ENCODE results near the gene SUPT20H. TPM values are rescaled to one million over a fixed set of nuclear protein-coding genes. Genes with fewer than 3 reads are reported as not detected.
A peak's percentile ranks its signal among the peaks of the same experiment; 100 is the strongest.
"Not testable (repeated sequence)": the region's sequence is repeated elsewhere in the genome, so short reads cannot be mapped to it uniquely, and the experiment has no call there.

SUPT20H gene
- total RNA-seq, 1 donor from 2014 or later: 47.0 TPM

DNA sequence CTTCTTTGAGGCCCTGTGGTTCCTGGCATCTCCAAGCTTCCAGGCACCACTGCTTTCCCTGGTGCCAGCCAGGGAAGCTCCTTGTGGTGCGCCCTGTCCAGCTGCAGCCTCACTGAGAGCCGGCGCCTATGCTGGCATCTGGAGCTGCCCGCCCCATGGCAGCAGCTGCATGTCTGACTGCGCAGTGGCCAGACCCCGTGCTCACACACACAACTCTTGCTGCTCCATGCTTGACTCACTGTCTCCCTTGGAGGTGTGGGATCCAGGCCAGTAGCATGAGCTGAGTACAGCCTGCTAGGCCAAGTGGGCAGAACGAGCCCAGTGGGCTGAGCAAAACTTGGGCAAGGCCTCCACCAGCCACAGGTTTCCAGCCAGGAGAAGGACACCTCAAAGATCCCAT, 11.5 kb upstream of the SUPT20H start:
- Histone ChIP-seq H3K27ac (ENCODE audit: low read depth, low read length) (no peak overlapping the region), H3K27me3 (ENCODE audit: control insufficient read depth in 3 of 3, insufficient read depth in 3 of 3, low read length in 3 of 3) (no peaks in the 10 kb centered on the region)

DNA sequence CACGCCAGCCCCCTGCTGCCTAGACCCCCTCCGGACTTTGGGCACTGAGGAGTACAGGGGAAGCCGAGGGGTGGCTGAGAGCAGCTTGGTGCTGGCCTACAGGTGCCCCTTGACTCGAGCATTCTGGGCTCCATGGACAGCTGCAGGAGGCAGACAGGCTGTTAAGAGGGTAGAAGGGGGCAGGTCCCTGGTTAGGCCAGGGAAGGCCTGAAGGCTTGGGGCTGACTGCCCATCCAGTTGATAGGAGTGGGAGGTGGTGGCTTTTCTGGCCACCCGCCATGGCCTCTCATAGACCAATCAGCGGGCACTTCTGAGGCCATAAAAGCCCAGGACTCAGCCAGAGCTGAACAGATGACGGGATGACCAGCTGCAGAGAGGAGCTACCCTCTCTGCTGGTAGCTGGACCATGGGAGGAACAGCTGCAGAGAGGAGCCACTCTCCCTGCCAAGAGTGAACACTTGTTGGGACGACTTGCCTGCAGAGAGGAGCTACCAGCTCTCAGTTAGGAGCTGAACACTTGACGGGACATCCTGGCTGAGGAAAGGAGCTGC, 10.7 kb upstream of the SUPT20H start:
- peak overlapping the region in 1 of 3 donors; percentile 2 for H3K9ac ChIP-seq (ENCODE audit: low read depth in 1 of 3, low read length in 3 of 3)
- H3K36me3 ChIP-seq (ENCODE audit: control insufficient read depth in 3 of 3, insufficient read depth in 3 of 3, low read length in 3 of 3): no peaks in the 10 kb centered on the region
- no peak overlapping the region for H3K27ac ChIP-seq (ENCODE audit: low read depth, low read length)
- no peaks in the 10 kb centered on the region for H3K9me3 ChIP-seq (ENCODE audit: control insufficient read depth in 3 of 3, low read length in 3 of 3)
- no peaks in the 10 kb centered on the region for H3K27me3 ChIP-seq (ENCODE audit: control insufficient read depth in 3 of 3, insufficient read depth in 3 of 3, low read length in 3 of 3)
- H3K4me3 ChIP-seq (ENCODE audit: low read length in 3 of 3): no peak overlapping the region
- H3K4me1 ChIP-seq (ENCODE audit: control insufficient read depth in 3 of 3, insufficient read depth in 3 of 3, low read length in 3 of 3): no peaks in the 10 kb centered on the region

More for the DNA sequence above, 11.5 kb upstream of the SUPT20H start:
- no peak overlapping the region for H3K9ac ChIP-seq (ENCODE audit: low read depth in 1 of 3, low read length in 3 of 3)
- no peak overlapping the region for H3K4me3 ChIP-seq (ENCODE audit: low read length in 3 of 3)
- H3K4me1 ChIP-seq (ENCODE audit: control insufficient read depth in 3 of 3, insufficient read depth in 3 of 3, low read length in 3 of 3): no peaks in the 10 kb centered on the region
- H3K9me3 ChIP-seq (ENCODE audit: control insufficient read depth in 3 of 3, low read length in 3 of 3): no peaks in the 10 kb centered on the region
- no peaks in the 10 kb centered on the region for H3K36me3 ChIP-seq (ENCODE audit: control insufficient read depth in 3 of 3, insufficient read depth in 3 of 3, low read length in 3 of 3)

DNA sequence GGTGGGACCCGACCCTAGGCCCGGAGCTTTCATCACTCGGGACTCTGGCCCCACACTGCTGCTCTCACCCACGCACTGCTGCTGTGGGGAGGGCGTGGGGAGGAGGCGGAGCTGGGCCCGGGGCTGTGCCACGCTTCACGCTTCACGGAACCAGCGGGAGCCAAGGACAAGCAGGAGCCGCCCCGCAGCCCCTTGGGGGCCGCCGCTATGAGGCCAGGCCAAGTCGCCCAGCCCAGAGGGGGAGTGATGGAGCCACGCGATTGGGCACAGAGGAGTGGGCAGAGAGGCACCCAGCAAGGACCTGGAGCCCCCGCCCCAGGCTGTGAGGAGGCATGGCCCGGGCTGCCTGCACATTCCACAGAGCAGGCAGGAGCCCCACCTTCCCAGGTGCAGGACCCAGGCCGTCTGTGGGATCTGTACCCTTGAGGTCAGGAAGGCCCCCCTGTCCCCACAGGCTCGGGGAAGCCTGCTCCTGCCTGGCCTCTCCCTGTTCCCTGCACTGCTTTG, 10.2 kb upstream of the SUPT20H start:
- no peak overlapping the region for H3K9ac ChIP-seq (ENCODE audit: low read depth in 1 of 3, low read length in 3 of 3)
- no peaks in the 10 kb centered on the region for H3K4me1 ChIP-seq (ENCODE audit: control insufficient read depth in 3 of 3, insufficient read depth in 3 of 3, low read length in 3 of 3)
- no peak overlapping the region for H3K4me3 ChIP-seq (ENCODE audit: low read length in 3 of 3)
- H3K27me3 ChIP-seq (ENCODE audit: control insufficient read depth in 3 of 3, insufficient read depth in 3 of 3, low read length in 3 of 3): no peaks in the 10 kb centered on the region
- H3K36me3 ChIP-seq (ENCODE audit: control insufficient read depth in 3 of 3, insufficient read depth in 3 of 3, low read length in 3 of 3): no peaks in the 10 kb centered on the region
- no peaks in the 10 kb centered on the region for H3K9me3 ChIP-seq (ENCODE audit: control insufficient read depth in 3 of 3, low read length in 3 of 3)
- no peak overlapping the region for H3K27ac ChIP-seq (ENCODE audit: low read depth, low read length)

DNA sequence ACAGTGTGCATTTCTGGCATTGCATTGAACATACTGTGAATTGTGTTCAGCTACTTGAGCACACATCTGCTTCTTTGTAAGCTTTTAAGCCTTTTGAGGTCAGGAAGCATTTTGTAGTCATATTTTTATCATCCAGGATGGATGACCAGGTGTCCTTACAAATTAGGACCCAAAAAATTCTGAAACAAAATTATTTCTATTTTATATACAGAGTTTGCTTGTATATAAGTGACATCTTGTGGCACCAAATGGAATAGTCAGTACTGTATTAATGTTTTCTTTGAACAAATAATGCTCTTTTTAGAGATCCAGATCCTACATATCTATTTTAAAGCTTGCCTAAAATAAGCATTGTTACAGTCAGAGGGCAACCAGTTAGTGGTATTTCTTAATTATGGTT, 9.5 kb upstream of the SUPT20H start:
- no peaks in the 10 kb centered on the region for H3K9me3 ChIP-seq (ENCODE audit: control insufficient read depth in 3 of 3, low read length in 3 of 3)
- H3K36me3 ChIP-seq (ENCODE audit: control insufficient read depth in 3 of 3, insufficient read depth in 3 of 3, low read length in 3 of 3): no peaks in the 10 kb centered on the region
- H3K4me3 ChIP-seq (ENCODE audit: low read length in 3 of 3): no peak overlapping the region
- H3K4me1 ChIP-seq (ENCODE audit: control insufficient read depth in 3 of 3, insufficient read depth in 3 of 3, low read length in 3 of 3): no peaks in the 10 kb centered on the region
- H3K27ac ChIP-seq (ENCODE audit: low read depth, low read length): no peak overlapping the region
- H3K27me3 ChIP-seq (ENCODE audit: control insufficient read depth in 3 of 3, insufficient read depth in 3 of 3, low read length in 3 of 3): no peaks in the 10 kb centered on the region
- H3K9ac ChIP-seq (ENCODE audit: low read depth in 1 of 3, low read length in 3 of 3): no peak overlapping the region

DNA sequence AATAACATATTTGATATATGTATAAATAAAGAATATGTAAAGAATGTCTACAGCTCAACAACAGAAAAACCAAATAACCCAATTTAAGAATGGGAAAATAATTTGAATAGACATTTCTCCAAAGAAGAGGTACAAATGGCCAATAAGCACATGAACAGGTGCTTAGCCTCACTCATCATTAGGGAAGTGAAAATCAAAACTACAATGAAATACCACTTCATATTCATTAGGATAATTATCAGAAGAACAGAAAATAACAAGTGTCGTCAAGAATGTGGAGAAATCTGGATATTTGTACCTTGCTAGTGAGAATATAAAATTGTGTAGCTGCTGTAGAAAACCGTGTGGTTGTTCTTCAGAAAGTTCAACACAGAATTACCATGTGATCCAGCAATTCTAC, 8.4 kb upstream of the SUPT20H start:
- Histone ChIP-seq H3K9ac (ENCODE audit: low read depth in 1 of 3, low read length in 3 of 3) (no peak overlapping the region), H3K9me3 (ENCODE audit: control insufficient read depth in 3 of 3, low read length in 3 of 3) (no peaks in the 10 kb centered on the region), H3K27me3 (ENCODE audit: control insufficient read depth in 3 of 3, insufficient read depth in 3 of 3, low read length in 3 of 3) (no peaks in the 10 kb centered on the region), H3K27ac (ENCODE audit: low read depth, low read length) (no peak overlapping the region), H3K4me1 (ENCODE audit: control insufficient read depth in 3 of 3, insufficient read depth in 3 of 3, low read length in 3 of 3) (no peaks in the 10 kb centered on the region), H3K4me3 (ENCODE audit: low read length in 3 of 3) (no peak overlapping the region), H3K36me3 (ENCODE audit: control insufficient read depth in 3 of 3, insufficient read depth in 3 of 3, low read length in 3 of 3) (no peaks in the 10 kb centered on the region)

DNA sequence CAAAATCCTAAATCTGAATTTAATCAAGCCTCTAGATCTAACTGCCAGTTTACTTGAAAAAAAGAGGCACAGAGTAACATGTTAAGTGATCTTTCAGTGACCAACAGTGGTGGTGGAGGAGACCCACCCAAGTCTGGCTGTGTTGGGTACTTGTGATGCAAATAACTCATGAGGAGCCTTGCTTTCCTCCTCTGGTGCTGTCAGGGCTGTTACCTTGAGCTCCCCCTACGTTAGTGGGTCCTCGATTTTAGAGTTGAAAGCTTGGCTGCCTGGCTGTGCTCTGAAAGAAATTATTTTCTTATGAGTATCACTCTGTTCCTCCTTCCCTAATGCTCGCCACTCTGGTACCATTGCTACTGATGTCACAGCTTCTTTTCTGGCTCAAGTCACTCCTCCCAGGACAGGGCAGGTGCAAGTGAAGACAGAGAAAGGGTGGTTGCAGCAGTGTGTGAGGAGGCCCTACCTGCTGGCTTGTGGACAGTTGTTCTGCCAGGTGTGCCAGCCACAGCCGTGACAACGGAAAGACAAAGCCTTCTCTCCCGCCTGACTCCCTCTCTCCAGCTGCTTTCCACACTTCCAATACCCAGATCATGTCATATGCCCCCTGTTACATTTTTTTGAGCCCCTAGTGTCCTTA, 6.5 kb upstream of the SUPT20H start:
- no peak overlapping the region for H3K4me3 ChIP-seq (ENCODE audit: low read length in 3 of 3)
- H3K9ac ChIP-seq (ENCODE audit: low read depth in 1 of 3, low read length in 3 of 3): no peak overlapping the region
- no peaks in the 10 kb centered on the region for H3K27me3 ChIP-seq (ENCODE audit: control insufficient read depth in 3 of 3, insufficient read depth in 3 of 3, low read length in 3 of 3)
- no peak overlapping the region for H3K27ac ChIP-seq (ENCODE audit: low read depth, low read length)
- no peaks in the 10 kb centered on the region for H3K9me3 ChIP-seq (ENCODE audit: control insufficient read depth in 3 of 3, low read length in 3 of 3)
- H3K4me1 ChIP-seq (ENCODE audit: control insufficient read depth in 3 of 3, insufficient read depth in 3 of 3, low read length in 3 of 3): no peaks in the 10 kb centered on the region
- H3K36me3 ChIP-seq (ENCODE audit: control insufficient read depth in 3 of 3, insufficient read depth in 3 of 3, low read length in 3 of 3): no peaks in the 10 kb centered on the region

DNA sequence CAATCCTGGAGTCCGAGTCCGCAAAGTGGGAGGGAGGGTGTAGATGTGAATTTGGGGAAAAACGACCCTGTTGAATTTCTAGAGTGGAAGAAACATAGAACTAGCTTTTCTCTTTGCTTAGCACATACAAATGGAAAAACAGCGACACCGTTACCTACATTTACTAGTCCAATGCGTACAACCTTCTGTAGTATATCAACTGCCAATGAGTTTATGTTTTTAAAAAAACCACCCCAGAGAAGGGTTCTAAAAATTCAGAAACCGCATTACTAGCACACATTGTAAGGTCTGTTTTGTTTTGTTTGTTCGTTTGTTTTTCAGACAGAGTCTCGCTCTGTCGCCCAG, 332 bp upstream of the SUPT20H start:
- Histone ChIP-seq H3K4me3 (ENCODE audit: low read length in 3 of 3) (peak overlapping the region; percentile 85 to 96 (median 95)), H3K36me3 (ENCODE audit: control insufficient read depth in 3 of 3, insufficient read depth in 3 of 3, low read length in 3 of 3) (no peaks in the 10 kb centered on the region), H3K9me3 (ENCODE audit: control insufficient read depth in 3 of 3, low read length in 3 of 3) (no peaks in the 10 kb centered on the region), H3K27me3 (ENCODE audit: control insufficient read depth in 3 of 3, insufficient read depth in 3 of 3, low read length in 3 of 3) (no peaks in the 10 kb centered on the region), H3K9ac (ENCODE audit: low read depth in 1 of 3, low read length in 3 of 3) (peak overlapping the region; percentile 73 to 95 (median 89)), H3K4me1 (ENCODE audit: control insufficient read depth in 3 of 3, insufficient read depth in 3 of 3, low read length in 3 of 3) (peaks cover 7 to 13% (median 8%) of the 10 kb centered on the region in 3 donors), H3K27ac (ENCODE audit: low read depth, low read length) (peak overlapping the region; percentile 88)

DNA sequence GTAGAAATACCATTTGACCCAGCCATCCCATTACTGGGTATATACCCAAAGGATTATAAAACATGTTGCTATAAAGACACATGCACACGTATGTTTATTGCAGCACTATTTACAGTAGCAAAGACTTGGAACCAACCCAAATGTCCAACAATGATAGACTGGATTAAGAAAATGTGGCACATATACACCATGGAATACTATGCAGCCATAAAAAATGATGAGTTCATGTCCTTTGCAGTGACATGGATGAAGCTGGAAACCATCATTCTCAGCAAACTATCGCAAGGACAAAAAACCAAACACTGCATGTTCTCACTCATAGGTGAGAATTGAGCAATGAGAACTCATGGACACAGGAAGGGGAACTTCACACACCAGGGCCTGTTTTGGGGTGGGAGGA, 3.3 kb downstream of the SUPT20H start:
- H3K27ac ChIP-seq (ENCODE audit: low read depth, low read length); H3K4me3 ChIP-seq (ENCODE audit: low read length in 3 of 3); H3K36me3 ChIP-seq (ENCODE audit: control insufficient read depth in 3 of 3, insufficient read depth in 3 of 3, low read length in 3 of 3); H3K9me3 ChIP-seq (ENCODE audit: control insufficient read depth in 3 of 3, low read length in 3 of 3); H3K27me3 ChIP-seq (ENCODE audit: control insufficient read depth in 3 of 3, insufficient read depth in 3 of 3, low read length in 3 of 3); H3K9ac ChIP-seq (ENCODE audit: low read depth in 1 of 3, low read length in 3 of 3): not testable (repeated sequence)
- H3K4me1 ChIP-seq (ENCODE audit: control insufficient read depth in 3 of 3, insufficient read depth in 3 of 3, low read length in 3 of 3): peaks cover 7 to 13% (median 8%) of the 10 kb centered on the region in 3 donors

DNA sequence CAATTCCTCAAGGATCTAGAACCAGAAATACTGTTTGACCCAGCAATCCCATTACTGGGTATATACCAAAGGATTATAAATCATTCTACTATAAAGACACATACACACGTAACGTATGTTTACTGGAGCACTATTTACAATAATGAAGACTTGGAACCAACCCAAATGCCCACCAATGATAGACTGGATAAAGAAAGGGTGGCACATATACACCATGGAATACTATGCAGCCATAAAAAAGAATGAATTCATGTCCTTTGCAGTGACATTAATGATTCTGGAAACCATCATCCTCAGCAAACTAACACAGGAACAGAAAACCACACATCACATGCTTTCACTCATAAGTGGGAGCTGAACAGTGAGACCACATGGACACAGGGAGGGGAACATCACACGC, 6.4 kb downstream of the SUPT20H start:
- not testable (repeated sequence) for H3K9me3 ChIP-seq (ENCODE audit: control insufficient read depth in 3 of 3, low read length in 3 of 3); H3K27ac ChIP-seq (ENCODE audit: low read depth, low read length); H3K4me3 ChIP-seq (ENCODE audit: low read length in 3 of 3); H3K4me1 ChIP-seq (ENCODE audit: control insufficient read depth in 3 of 3, insufficient read depth in 3 of 3, low read length in 3 of 3); H3K27me3 ChIP-seq (ENCODE audit: control insufficient read depth in 3 of 3, insufficient read depth in 3 of 3, low read length in 3 of 3); H3K9ac ChIP-seq (ENCODE audit: low read depth in 1 of 3, low read length in 3 of 3); H3K36me3 ChIP-seq (ENCODE audit: control insufficient read depth in 3 of 3, insufficient read depth in 3 of 3, low read length in 3 of 3)

DNA sequence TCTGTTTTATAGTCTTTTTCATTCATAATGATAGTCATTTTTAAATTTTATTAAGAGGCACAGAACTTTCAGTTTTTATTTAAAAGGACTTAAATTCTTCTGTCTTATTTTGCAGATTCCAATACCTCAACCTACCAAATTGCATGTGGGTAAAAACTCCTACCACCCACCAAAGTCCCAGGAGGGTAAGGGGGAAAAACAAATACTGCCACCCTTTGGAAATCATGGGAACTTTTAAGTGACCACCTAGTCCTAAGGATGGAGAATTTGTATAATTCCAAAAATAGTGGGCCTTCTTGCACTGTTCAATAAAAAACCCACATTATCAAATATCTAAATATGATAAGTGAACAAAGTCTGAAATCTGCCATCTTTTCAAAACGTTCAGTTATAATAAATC, 9.7 kb downstream of the SUPT20H start:
- Histone ChIP-seq H3K9me3 (ENCODE audit: control insufficient read depth in 3 of 3, low read length in 3 of 3) (peaks cover 0 to 3% (median 0%) of the 10 kb centered on the region in 3 donors), H3K27me3 (ENCODE audit: control insufficient read depth in 3 of 3, insufficient read depth in 3 of 3, low read length in 3 of 3) (no peaks in the 10 kb centered on the region), H3K27ac (ENCODE audit: low read depth, low read length) (no peak overlapping the region), H3K9ac (ENCODE audit: low read depth in 1 of 3, low read length in 3 of 3) (no peak overlapping the region), H3K4me1 (ENCODE audit: control insufficient read depth in 3 of 3, insufficient read depth in 3 of 3, low read length in 3 of 3) (no peaks in the 10 kb centered on the region), H3K36me3 (ENCODE audit: control insufficient read depth in 3 of 3, insufficient read depth in 3 of 3, low read length in 3 of 3) (peaks cover 0 to 13% (median 7%) of the 10 kb centered on the region in 3 donors), H3K4me3 (ENCODE audit: low read length in 3 of 3) (no peak overlapping the region)

All from skeletal muscle tissue (tissue), 4 donors.